Measurements from ENCODE around the gene NAA50.

- no peak for TF ChIP-seq CTCF (IDR thresholded peaks at IDR 0.05 in 2 of 3, conservative IDR thresholded peaks at IDR 0.05 in 1 of 3; ENCODE audit: control insufficient read depth in 2 of 3, extremely low read depth in 1 of 3, insufficient read depth in 1 of 3, low read depth in 3 of 3, low read length in 3 of 3)
- TF ChIP-seq RFX5 (IDR thresholded peaks at IDR 0.05; ENCODE audit: low read depth, low read length): no peak
- no peak for TF ChIP-seq NR2C2 (IDR thresholded peaks at IDR 0.05; ENCODE audit: borderline replicate concordance, control insufficient read depth, insufficient read length, low read depth)
- TF ChIP-seq BHLHE40 (IDR thresholded peaks at IDR 0.05; ENCODE audit: borderline replicate concordance in 1 of 2, low read depth in 2 of 2, low read length in 1 of 2): no peak
- TF ChIP-seq ZBTB33 (IDR thresholded peaks at IDR 0.05): no peak
- no peak for TF ChIP-seq YY1 (IDR thresholded peaks at IDR 0.05; ENCODE audit: low read depth, low read length)
- no peak for TF ChIP-seq SRF (IDR thresholded peaks at IDR 0.05; ENCODE audit: low read depth in 2 of 2, low read length in 2 of 2)
- TF ChIP-seq CREM (IDR thresholded peaks at IDR 0.05; ENCODE audit: low read depth): no peak
- 0 out of 2 replicates have a peak, but pooled peaks have one; percentile 22 for TF ChIP-seq POLR2A (IDR thresholded peaks at IDR 0.05; ENCODE audit: low read depth, low read length)
- no peak for TF ChIP-seq CEBPB (IDR thresholded peaks at IDR 0.05; ENCODE audit: borderline replicate concordance in 1 of 2, low read depth in 2 of 2, low read length in 2 of 2)
- no peak for TF ChIP-seq CHD2 (IDR thresholded peaks at IDR 0.05; ENCODE audit: borderline replicate concordance, low read depth, low read length)
- no peak for TF ChIP-seq JUNB (IDR thresholded peaks at IDR 0.05)
- no peak for TF ChIP-seq ZSCAN29 (IDR thresholded peaks at IDR 0.05)
Measured at GRCh38 chr3:113698956-113699355, 47.1 kb downstream of the NAA50 start.

Measured in GM12878 (cell line).